K562 (cell line): ENCODE results near the gene PSORS1C2. TPM values are rescaled to one million over a fixed set of nuclear protein-coding genes. Genes with fewer than 3 reads are reported as not detected.

Experiments
- ATAC-seq: fragments of 200-7000 bp; cut with Tn5 transposase; 3 replicates; pipeline ENCODE4 v1.9.1; 2020; ENCODE audit warnings: moderate library complexity
- BruUV-seq: library from RNA; stranded (reverse); fragments of 400-500 nt; replicated peaks from 2 replicates; lab custom pipeline; 2021; lab: Mats Ljungman, UMichigan
- CTCF ChIA-PET: fragments of 300-600 bp; formaldehyde crosslinking; extraction: SDS; loops from one replicate; lab custom pipeline; 2021; ENCODE audit warnings: low intra/inter-chr PET ratio; lab: Yijun Ruan, JAX
- POLR2A ChIA-PET: fragments of 300-600, 350-650 bp; sonication (Branson Sonifier 250); formaldehyde crosslinking; extraction: SDS; loops from one replicate; lab custom pipeline; 2021; ENCODE audit warnings: antibody characterized with exemption, inconsistent platforms; lab: Yijun Ruan, JAX
- DNase-seq, 4 experiments: peaks; one replicate each; pipeline versions ENCODE4 v3.0.0 to v3.0.0-alpha.2; 2011 to 2018; ENCODE audit warnings: low spot score in 3 of 4, mixed read lengths in 3 of 4; ENCODE audit errors: extremely low read depth in 1 of 4
- FAIRE-seq: peaks from 2 replicates; lab custom pipeline; 2011; peaks lifted over from hg19 to GRCh38; lab: Jason Lieb, UNC
- H2AFZ ChIP-seq: 2 replicates; pipeline ENCODE4 v1.6.0; 2011; ENCODE audit warnings: low read depth, low read length, control low read depth, inconsistent platforms
- H3K27ac ChIP-seq: fragments of 200-600 bp; 3 replicates; pipeline ENCODE4 v1.8.0; 2011; ENCODE audit warnings: low read depth, mild to moderate bottlenecking, control low read depth, inconsistent platforms, low read length, moderate library complexity, mixed read lengths; ENCODE audit errors: extremely low read depth
- H3K27me3 ChIP-seq, 2 experiments: fragments of 300-600 bp in 1 of 2; 2 replicates in 1 of 2; 3 replicates in 1 of 2; pipeline versions ENCODE4 v1.6.0 to v1.8.0; 2011; ENCODE audit warnings: inconsistent platforms in 2 of 2, low read length in 2 of 2, mild to moderate bottlenecking in 1 of 2, mixed read lengths in 1 of 2, moderate library complexity in 1 of 2; ENCODE audit not compliant: control insufficient read depth in 2 of 2, insufficient read depth in 2 of 2
- H3K36me3 ChIP-seq: fragments of 300-600 bp; 3 replicates; pipeline ENCODE4 v1.8.0; 2011; ENCODE audit warnings: mild to moderate bottlenecking, low read length, inconsistent platforms; ENCODE audit not compliant: control insufficient read depth, insufficient read depth
- H3K4me1 ChIP-seq, 2 experiments: fragments of 200-600 bp in 1 of 2; replicated peaks in 1 of 2; 2 replicates in 1 of 2; 3 replicates in 1 of 2; pipeline versions ENCODE4 v1.5.1 to v1.8.0; 2011; ENCODE audit warnings: inconsistent platforms in 2 of 2, low read length in 2 of 2, mild to moderate bottlenecking in 1 of 2, mixed read lengths in 1 of 2, moderate library complexity in 1 of 2; ENCODE audit not compliant: control insufficient read depth in 2 of 2, insufficient read depth in 2 of 2
- H3K4me2 ChIP-seq: 2 replicates; pipeline ENCODE4 v1.6.1; 2011; ENCODE audit warnings: low read length, control low read depth, inconsistent platforms, mixed read lengths; ENCODE audit not compliant: insufficient read depth
- H3K4me3 ChIP-seq: fragments of 200-600 bp; sonication (generic), shearing (Covaris generic); 2 replicates; pipeline ENCODE4 v1.5.1; 2016; ENCODE audit warnings: control low read depth, inconsistent platforms
- H3K79me2 ChIP-seq: fragments of 200-600 bp; 3 replicates; pipeline ENCODE4 v1.8.0; 2011; ENCODE audit warnings: low read length, inconsistent platforms; ENCODE audit not compliant: control insufficient read depth, insufficient read depth
- H3K9ac ChIP-seq, 2 experiments: 2 replicates each; pipeline versions ENCODE4 v1.6.0 to v1.6.1; 2011; ENCODE audit warnings: low read depth in 2 of 2, low read length in 2 of 2, control low read depth in 1 of 2, inconsistent platforms in 1 of 2, mild to moderate bottlenecking in 1 of 2, mixed read lengths in 1 of 2; ENCODE audit not compliant: insufficient read depth in 1 of 2
- H3K9me1 ChIP-seq: one replicate; pipeline ENCODE4 v1.6.0; 2011; ENCODE audit warnings: inconsistent platforms, mild to moderate bottlenecking, low read length, moderate library complexity; ENCODE audit not compliant: control insufficient read depth, insufficient read depth
- H3K9me3 ChIP-seq: replicated peaks from 2 replicates; pipeline ENCODE4 v1.5.1; 2011; ENCODE audit warnings: low read depth, low read length, inconsistent platforms; ENCODE audit not compliant: control insufficient read depth, insufficient read depth
- H4K20me1 ChIP-seq: replicated peaks from 2 replicates; pipeline ENCODE4 v1.6.1; 2011; ENCODE audit warnings: low read length, inconsistent platforms, mixed read lengths; ENCODE audit not compliant: control insufficient read depth, insufficient read depth
- CBX3 ChIP-seq, 2 experiments: IDR thresholded peaks; 1 replicate in 1 of 2; 2 replicates in 1 of 2; pipeline ENCODE4 v1.6.1; 2012; ENCODE audit warnings: inconsistent platforms in 2 of 2, low read length in 2 of 2, borderline replicate concordance in 1 of 2, control low read depth in 1 of 2
- CHAMP1 ChIP-seq: fragments of 450-650 bp; IDR thresholded peaks from 2 replicates; pipeline ENCODE4 v1.6.1; 2016; ENCODE audit warnings: mild to moderate bottlenecking
- FOXK2 ChIP-seq, 2 experiments: fragments of 450-650 bp; IDR thresholded peaks in 1 of 2; conservative IDR thresholded peaks in 1 of 2; 2 replicates each; pipeline ENCODE4 v1.6.1; 2016; ENCODE audit warnings: low read depth in 2 of 2, mild to moderate bottlenecking in 1 of 2
- HES1 ChIP-seq: fragments of 450-650 bp; IDR thresholded peaks from 2 replicates; pipeline ENCODE4 v1.6.1; 2016; ENCODE audit warnings: low read depth, mild to moderate bottlenecking, moderate library complexity
- NCOA1 ChIP-seq: fragments of 450-650 bp; IDR thresholded peaks from 2 replicates; pipeline ENCODE4 v1.6.1; 2016; ENCODE audit warnings: low read depth
- NEUROD1 ChIP-seq: fragments of 150-350 bp; IDR thresholded peaks from 2 replicates; pipeline ENCODE4 v1.6.1; 2014; ENCODE audit warnings: borderline replicate concordance, low read length, low read depth; ENCODE audit not compliant: partially characterized antibody
- PCBP1 ChIP-seq: fragments of 200-400 bp; formaldehyde crosslinking; IDR thresholded peaks from 2 replicates; pipeline ENCODE4 v1.6.1; 2018; ENCODE audit warnings: mild to moderate bottlenecking, low read depth, low read length; ENCODE audit not compliant: poor library complexity, severe bottlenecking
- PHB ChIP-seq: fragments of 250-450 bp; sonication (Bioruptor Pico); IDR thresholded peaks from 2 replicates; pipeline ENCODE4 v1.5.0; 2021
- ZNF124 ChIP-seq: sonication (generic); formaldehyde crosslinking; IDR thresholded peaks from 2 replicates; pipeline ENCODE4 v1.8.1; 2022; ENCODE audit warnings: missing genetic modification reagents
- ZNF589 ChIP-seq: fragments of 200-800 bp; sonication (Bioruptor generic); IDR thresholded peaks from 2 replicates; pipeline ENCODE4 v1.6.1; 2016; ENCODE audit warnings: low read depth, missing genetic modification characterization, missing compliant biosample characterization
- ZNF76 ChIP-seq: fragments of 250-450 bp; sonication (Bioruptor Pico); IDR thresholded peaks from 2 replicates; pipeline ENCODE4 v1.4.0; 2020; ENCODE audit warnings: mild to moderate bottlenecking, moderate library complexity, borderline replicate concordance
- WGBS: fragments of 100-300 bp; shearing (Covaris generic); methylation state at CpG from one replicate; pipeline ENCODE4 v1.1.6; 2016; ENCODE audit warnings: low coverage, mixed read lengths; ENCODE audit not compliant: insufficient coverage; ENCODE audit errors: missing lambda C conversion rate; 5-methylcytosine and 5-hydroxymethylcytosine counted together
- in situ Hi-C: fragments of 300-500 bp; cut with MboI; formaldehyde crosslinking; loops from 4 replicates; pipeline ENCODE4 v1.15.0; 2018; ENCODE audit warnings: inconsistent platforms, mixed read lengths
- intact Hi-C: fragments of 100-400 bp; cut with micrococcal nuclease; formaldehyde crosslinking; loops from 2 replicates; pipeline ENCODE4 v1.14.2; 2022
- polyA plus RNA-seq, 8 experiments: library from polyadenylated mRNA; depleted of rRNA in 4 of 8; stranded (reverse) in 5 of 8; unstranded in 3 of 8; fragments of >200 nt; fragmentation: Nextera tagmentation in 2 of 8; fragmentation: Illumina TruSeq in 1 of 8; extraction: Ambion mirVana in 2 of 8; extraction: Trizol in 1 of 8; gene quantifications; 2 replicates each; pipeline versions ENCODE4 v1.2.1 to v1.2.3, GENCODE V29; 2011 to 2014; ENCODE audit warnings: inconsistent platforms in 1 of 8, missing spikeins in 1 of 8
- total RNA-seq, 7 experiments: library from RNA; depleted of rRNA in 6 of 7; stranded (reverse); fragments of >200 nt in 6 of 7; fragmentation: Illumina TruSeq in 2 of 7; extraction: Trizol in 2 of 7; gene quantifications; 2 replicates each; pipeline versions ENCODE4 v1.2.1 to v1.2.3, GENCODE V29; 2011 to 2021; ENCODE audit warnings: low replicate concordance in 1 of 7

PSORS1C2 gene
- total and polyA plus RNA-seq, 9 of the 15 experiments (the other 6 are each of a cell fraction or from before 2014, with no cell fraction given), result not detected

GRCh38 chr6:31132806-31133205 lies 6.1 kb downstream of the PSORS1C2 start:
- Histone ChIP-seq H2AFZ (no peak overlapping the region), H3K4me1 (peaks cover 2 to 5% of the 10 kb centered on the region in 2 experiments; a peak in 3 of 5 replicates), H3K9me3 (no peaks in the 10 kb centered on the region), H4K20me1 (peaks cover 3% of the 10 kb centered on the region; the same call in 1 of the 2 replicates), H3K36me3 (no peaks in the 10 kb centered on the region), H3K27me3 (peaks cover 18 to 45% of the 10 kb centered on the region in 2 experiments), H3K4me3 (no peak overlapping the region), H3K4me2 (no peak overlapping the region), H3K9me1 (no peaks in the 10 kb centered on the region), H3K9ac (no peak overlapping the region), H3K79me2 (no peaks in the 10 kb centered on the region), H3K27ac (no peak overlapping the region)
- in situ Hi-C loops (no loop called here), intact Hi-C loops (no loop called here)
- DNase-seq (no peak), ATAC-seq (no peak), FAIRE-seq (no peak)
- POLR2A ChIA-PET, result interaction anchor here (0.8 to 1.2 kb wide), 5 partner anchors 10 to 261 kb away, joined by 3 to 5 read pairs (median 3); no protein-coding TSS in a partner anchor
- TF ChIP-seq PCBP1 (no peak), NCOA1 (no peak), ZNF589 (CRISPR knock-in tag) (no peak), FOXK2 (conservative IDR thresholded peaks at IDR 0.05 in 1 of 2, IDR thresholded peaks at IDR 0.05 in 1 of 2; ENCODE audit: low read depth in 2 of 2) (no peak), NEUROD1 (no peak), ZNF124 (CRISPR knock-in tag) (no peak), CHAMP1 (no peak), ZNF76 (CRISPR knock-in tag) (no peak), CBX3 (IDR thresholded peaks at IDR 0.05; ENCODE audit: borderline replicate concordance in 1 of 2, low read length in 2 of 2) (no peak), PHB (CRISPR knock-in tag) (no peak), HES1 (no peak)
- 4% methylated on average over 6 of the region's 6 CpGs for WGBS
- no TSS peak for BruUV-seq
- CTCF ChIA-PET, result no interaction called here
